Keratinocyte (primary cell): ENCODE results near the gene APRT. TPM values are rescaled to one million over a fixed set of nuclear protein-coding genes. Genes with fewer than 3 reads are reported as not detected.

Source experiments
- DNase-seq: peaks from one replicate; pipeline ENCODE4 v3.0.0-alpha.2; 2011; ENCODE audit warnings: low read depth, missing footprints, low spot score
- FAIRE-seq: peaks from 2 replicates; lab custom pipeline; 2011; peaks lifted over from hg19 to GRCh38; lab: Jason Lieb, UNC
- H2AFZ ChIP-seq: 2 replicates; pipeline ENCODE4 v1.6.0; 2012; ENCODE audit warnings: low read length, control low read depth, inconsistent platforms; ENCODE audit not compliant: control insufficient read depth
- H3K27ac ChIP-seq: 2 replicates; pipeline ENCODE4 v1.5.1; 2011; ENCODE audit warnings: low read length; ENCODE audit not compliant: control insufficient read depth, insufficient read depth
- H3K27me3 ChIP-seq: 3 replicates; pipeline ENCODE4 v1.6.0; 2011; ENCODE audit warnings: low read length; ENCODE audit not compliant: control insufficient read depth, insufficient read depth; ENCODE audit errors: extremely low read depth
- H3K36me3 ChIP-seq, 2 experiments: 2 replicates in 1 of 2; 3 replicates in 1 of 2; pipeline ENCODE4 v1.5.1; 2011; ENCODE audit warnings: low read length in 2 of 2, mild to moderate bottlenecking in 1 of 2; ENCODE audit not compliant: control insufficient read depth in 2 of 2, insufficient read depth in 2 of 2; ENCODE audit errors: extremely low read depth in 1 of 2
- H3K4me1 ChIP-seq: 3 replicates; pipeline ENCODE4 v1.5.1; 2011; ENCODE audit warnings: low read length; ENCODE audit not compliant: control insufficient read depth, insufficient read depth; ENCODE audit errors: extremely low read depth
- H3K4me2 ChIP-seq: 3 replicates; pipeline ENCODE4 v1.6.0; 2011; ENCODE audit warnings: low read depth, low read length; ENCODE audit not compliant: control insufficient read depth, insufficient read depth; ENCODE audit errors: extremely low read depth
- H3K4me3 ChIP-seq, 3 experiments: fragments of 200-600 bp in 1 of 3; sonication (generic) in 1 of 3; 2 replicates in 2 of 3; 3 replicates in 1 of 3; pipeline ENCODE4 v1.5.1; 2011 to 2016; ENCODE audit warnings: low read length in 3 of 3, mild to moderate bottlenecking in 3 of 3, control low read depth in 2 of 3, inconsistent platforms in 1 of 3, low read depth in 1 of 3, mixed read lengths in 1 of 3, mixed run types in 1 of 3, moderate library complexity in 1 of 3; ENCODE audit not compliant: control insufficient read depth in 2 of 3, insufficient read depth in 2 of 3; ENCODE audit errors: extremely low read depth in 1 of 3
- H3K79me2 ChIP-seq: 2 replicates; pipeline ENCODE4 v1.6.0; 2012; ENCODE audit warnings: low read length; ENCODE audit not compliant: control insufficient read depth, insufficient read depth
- H3K9ac ChIP-seq: 3 replicates; pipeline ENCODE4 v1.6.0; 2011; ENCODE audit warnings: low read length; ENCODE audit not compliant: control insufficient read depth, insufficient read depth; ENCODE audit errors: extremely low read depth
- H3K9me1 ChIP-seq: 3 replicates; pipeline ENCODE4 v1.6.0; 2011; ENCODE audit warnings: low read length; ENCODE audit not compliant: control insufficient read depth, insufficient read depth; ENCODE audit errors: extremely low read depth
- H3K9me3 ChIP-seq: 2 replicates; pipeline ENCODE4 v1.5.1; 2012; ENCODE audit warnings: low read depth, low read length; ENCODE audit not compliant: control insufficient read depth
- H4K20me1 ChIP-seq: 3 replicates; pipeline ENCODE4 v1.6.0; 2011; ENCODE audit warnings: low read length; ENCODE audit not compliant: control insufficient read depth, insufficient read depth; ENCODE audit errors: extremely low read depth
- CTCF ChIP-seq, 3 experiments: IDR thresholded peaks in 1 of 3; conservative IDR thresholded peaks in 1 of 3; optimal IDR thresholded peaks in 1 of 3; 2 replicates in 2 of 3; 3 replicates in 1 of 3; pipeline versions ENCODE3 to v1.5.1; 2011; ENCODE audit warnings: low read length in 3 of 3, mild to moderate bottlenecking in 3 of 3, moderate library complexity in 2 of 3, control low read depth in 1 of 3, inconsistent platforms in 1 of 3; ENCODE audit not compliant: insufficient read depth in 2 of 3; ENCODE audit errors: extremely low read depth in 1 of 3
- EZH2 ChIP-seq: IDR thresholded peaks from one replicate; pipeline ENCODE4 v1.6.1; 2012; ENCODE audit warnings: inconsistent platforms, mild to moderate bottlenecking, low read length, moderate library complexity
- dilution Hi-C: fragments of 300-500 bp; cut with MboI; formaldehyde crosslinking; loops from one replicate; pipeline ENCODE4 v1.7.0; 2020; ENCODE audit warnings: low sequenced_read_pairs; ENCODE audit not compliant: extremely low pct_ligation_motif_present
- polyA plus RNA-seq, 5 experiments: library from polyadenylated mRNA; depleted of rRNA in 3 of 5; stranded (reverse) in 3 of 5; stranded (forward) in 1 of 5; unstranded in 1 of 5; fragments of >200 nt; gene quantifications; 1 replicate in 1 of 5; 2 replicates in 3 of 5; 3 replicates in 1 of 5; pipeline versions ENCODE4 v1.2.1 to v1.2.3, GENCODE V29; 2011 to 2012; ENCODE audit warnings: missing spikeins in 2 of 5, low read depth in 1 of 5, low replicate concordance in 1 of 5

APRT gene
- polyA plus RNA-seq, 1 donor (not counting 4 experiments of a cell fraction or from before 2014, with no cell fraction given) = 106 TPM

GRCh38 chr16:88804173-88804551 is 7.6 kb downstream of the APRT start:
- H4K20me1 ChIP-seq = peaks cover 2% of the 10 kb centered on the region
- TF ChIP-seq CTCF (optimal IDR thresholded peaks at IDR 0.05 in 1 of 3, IDR thresholded peaks at IDR 0.05 in 1 of 3, conservative IDR thresholded peaks at IDR 0.05 in 1 of 3; ENCODE audit: extremely low read depth in 1 of 3, insufficient read depth in 2 of 3, low read length in 3 of 3) (no peak), EZH2 (no peak)
- peak overlapping the region; percentile 66 to 81 (median 72) for H3K4me3 ChIP-seq
- H3K27ac ChIP-seq = no peak overlapping the region
- H3K4me2 ChIP-seq = peak overlapping the region; percentile 91
- H3K9ac ChIP-seq = peak overlapping the region; percentile 64
- H3K4me1 ChIP-seq = peaks cover 11% of the 10 kb centered on the region
- FAIRE-seq (no peak), DNase-seq (no peak)
- no peak overlapping the region for H2AFZ ChIP-seq
- dilution Hi-C loops = no loop called here
- H3K9me3 ChIP-seq = no peaks in the 10 kb centered on the region
- H3K36me3 ChIP-seq = peaks cover 3 to 14% of the 10 kb centered on the region in 2 experiments
- H3K27me3 ChIP-seq = no peaks in the 10 kb centered on the region
- peaks cover 11% of the 10 kb centered on the region for H3K79me2 ChIP-seq
- H3K9me1 ChIP-seq = no peaks in the 10 kb centered on the region

DNA sequence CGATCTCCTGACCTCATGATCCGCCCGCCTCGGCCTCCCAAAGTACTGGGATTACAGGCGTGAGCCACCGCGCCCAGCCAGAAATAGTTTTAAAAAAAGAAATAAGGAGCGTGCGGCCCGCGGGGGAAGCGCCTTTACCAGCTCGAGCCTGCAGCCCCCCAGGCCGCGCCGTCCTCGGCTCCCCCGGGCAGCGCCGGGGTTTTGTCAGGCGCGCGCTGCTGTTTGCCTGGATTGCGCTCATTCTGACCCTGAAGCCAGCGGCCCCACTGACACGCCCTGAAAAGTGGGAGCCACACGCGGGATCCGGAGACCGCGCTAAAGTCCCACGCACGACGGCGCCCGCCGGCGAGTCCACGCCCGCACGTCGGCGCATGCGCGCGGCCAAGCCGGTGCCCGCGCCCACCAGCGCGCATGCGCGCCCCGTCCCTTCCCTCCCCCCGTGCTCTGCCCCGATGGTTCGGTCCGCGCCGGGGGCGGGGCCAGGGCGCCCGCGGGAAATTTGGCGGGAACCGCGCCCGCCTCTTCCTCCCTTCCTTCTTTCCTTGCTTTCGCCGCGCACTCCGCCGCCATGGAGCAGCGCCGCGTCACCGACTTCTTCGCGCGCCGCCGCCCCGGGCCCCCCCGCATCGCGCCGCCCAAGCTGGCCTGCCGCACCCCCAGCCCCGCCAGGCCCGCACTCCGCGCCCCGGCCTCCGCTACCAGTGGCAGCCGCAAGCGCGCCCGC is 8.3 kb downstream of the APRT start, which contains the start of gene CDT1:
TSS of gene CDT1 (plus strand) at position 526 of the 724 bp plus-strand sequence. CDS start at position 569, 43 bp downstream.
- H3K27me3 ChIP-seq = no peaks in the 10 kb centered on the region
- no peaks in the 10 kb centered on the region for H3K9me3 ChIP-seq
- DNase-seq = no peak
- peak within 1 kb of the TSS; percentile 61 for H3K27ac ChIP-seq
- H3K4me2 ChIP-seq = peak within 1 kb of the TSS; percentile 91
- peaks cover 11% of the 10 kb centered on the region for H3K79me2 ChIP-seq
- peaks cover 2% of the 10 kb centered on the region for H4K20me1 ChIP-seq
- peaks cover 2 to 13% of the 10 kb centered on the region in 2 experiments for H3K36me3 ChIP-seq
- peak within 1 kb of the TSS; percentile 19 for H2AFZ ChIP-seq
- dilution Hi-C loops = no loop called here
- peak within 1 kb of the TSS; percentile 66 to 81 (median 72) for H3K4me3 ChIP-seq
- no peaks in the 10 kb centered on the region for H3K9me1 ChIP-seq
- H3K4me1 ChIP-seq = peaks cover 11% of the 10 kb centered on the region
- TF ChIP-seq EZH2 (no peak), CTCF (optimal IDR thresholded peaks at IDR 0.05 in 1 of 3, IDR thresholded peaks at IDR 0.05 in 1 of 3, conservative IDR thresholded peaks at IDR 0.05 in 1 of 3; ENCODE audit: extremely low read depth in 1 of 3, insufficient read depth in 2 of 3, low read length in 3 of 3) (no peak)
- H3K9ac ChIP-seq = peak within 1 kb of the TSS; percentile 77
- FAIRE-seq = no peak
